Sigmoid colon (tissue), 4 donors: ENCODE measurements around the gene KRT78.

ENCODE experiments used
- EP300 ChIP-seq, 4 donors: sonication (generic); formaldehyde crosslinking; IDR thresholded peaks; one replicate each; pipeline ENCODE4 v1.6.1; 2017; ENCODE audit warnings: antibody characterized with exemption in 4 of 4
- POLR2AphosphoS5 ChIP-seq, 4 donors: sonication (generic); formaldehyde crosslinking; IDR thresholded peaks; one replicate each; pipeline ENCODE4 v1.6.1; 2017; ENCODE audit warnings: antibody characterized with exemption in 4 of 4

- TF ChIP-seq EP300 (IDR thresholded peaks at IDR 0.05) = no peak
- no peak for TF ChIP-seq POLR2AphosphoS5 (IDR thresholded peaks at IDR 0.05)
Measured at GRCh38 chr12:52832985-52833905, 15.5 kb downstream of the KRT78 start.
